ENCODE measurements around the gene LRRC7.

LRRC7 gene

DNA sequence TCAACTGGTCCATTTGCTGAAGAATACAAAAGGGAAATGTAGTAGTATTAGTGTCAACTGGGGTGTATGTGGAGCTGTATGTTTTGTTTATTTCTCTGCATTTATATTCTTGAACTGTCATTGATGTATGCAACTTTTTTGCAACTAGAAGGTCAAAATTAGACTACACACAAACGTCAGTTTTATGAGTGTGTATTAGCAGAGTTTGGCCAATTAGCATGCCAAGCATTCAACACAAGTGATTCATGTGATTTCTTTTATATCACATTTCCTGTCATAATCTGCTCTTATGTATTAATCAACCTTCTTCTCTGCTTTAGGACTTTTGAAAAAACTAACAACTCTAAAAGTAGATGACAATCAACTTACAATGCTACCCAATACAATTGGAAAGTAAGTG, 426.5 kb downstream of the LRRC7 start:
- DNase-seq (ENCODE audit: low read depth), result no peak
- no peak overlapping the region for H3K4me3 ChIP-seq (ENCODE audit: low read depth, low read length)
- TF ChIP-seq, protein P1, sequence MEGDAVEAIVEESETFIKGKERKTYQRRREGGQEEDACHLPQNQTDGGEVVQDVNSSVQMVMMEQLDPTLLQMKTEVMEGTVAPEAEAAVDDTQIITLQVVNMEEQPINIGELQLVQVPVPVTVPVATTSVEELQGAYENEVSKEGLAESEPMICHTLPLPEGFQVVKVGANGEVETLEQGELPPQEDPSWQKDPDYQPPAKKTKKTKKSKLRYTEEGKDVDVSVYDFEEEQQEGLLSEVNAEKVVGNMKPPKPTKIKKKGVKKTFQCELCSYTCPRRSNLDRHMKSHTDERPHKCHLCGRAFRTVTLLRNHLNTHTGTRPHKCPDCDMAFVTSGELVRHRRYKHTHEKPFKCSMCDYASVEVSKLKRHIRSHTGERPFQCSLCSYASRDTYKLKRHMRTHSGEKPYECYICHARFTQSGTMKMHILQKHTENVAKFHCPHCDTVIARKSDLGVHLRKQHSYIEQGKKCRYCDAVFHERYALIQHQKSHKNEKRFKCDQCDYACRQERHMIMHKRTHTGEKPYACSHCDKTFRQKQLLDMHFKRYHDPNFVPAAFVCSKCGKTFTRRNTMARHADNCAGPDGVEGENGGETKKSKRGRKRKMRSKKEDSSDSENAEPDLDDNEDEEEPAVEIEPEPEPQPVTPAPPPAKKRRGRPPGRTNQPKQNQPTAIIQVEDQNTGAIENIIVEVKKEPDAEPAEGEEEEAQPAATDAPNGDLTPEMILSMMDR (IDR thresholded peaks at IDR 0.05; ENCODE audit: control insufficient read depth, extremely low read depth, insufficient read depth), result no peak

DNA sequence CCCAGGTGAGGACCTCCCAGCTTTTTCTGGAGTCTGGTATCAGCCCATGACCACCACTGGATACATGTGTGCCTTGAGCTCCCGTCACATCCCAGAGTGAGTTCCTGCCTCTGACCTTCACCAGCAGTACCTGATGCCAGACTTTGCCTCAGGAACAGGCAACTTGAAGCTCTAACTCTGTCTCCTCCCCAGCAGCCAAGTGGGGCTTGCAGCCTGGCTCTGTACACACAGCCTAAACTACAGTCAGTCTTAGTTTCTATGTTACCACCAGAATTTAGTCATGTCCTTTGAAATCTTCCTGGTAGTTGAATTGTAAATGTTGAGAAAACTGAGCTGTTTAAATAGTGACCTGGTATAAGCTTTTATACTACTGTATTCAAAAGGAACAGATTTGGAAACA, 431.1 kb downstream of the LRRC7 start:
- TF ChIP-seq, protein P1 (IDR thresholded peaks at IDR 0.05; ENCODE audit: control insufficient read depth, extremely low read depth, insufficient read depth), result no peak
- no peak overlapping the region for H3K4me3 ChIP-seq (ENCODE audit: low read depth, low read length)
- DNase-seq (ENCODE audit: low read depth), result no peak

DNA sequence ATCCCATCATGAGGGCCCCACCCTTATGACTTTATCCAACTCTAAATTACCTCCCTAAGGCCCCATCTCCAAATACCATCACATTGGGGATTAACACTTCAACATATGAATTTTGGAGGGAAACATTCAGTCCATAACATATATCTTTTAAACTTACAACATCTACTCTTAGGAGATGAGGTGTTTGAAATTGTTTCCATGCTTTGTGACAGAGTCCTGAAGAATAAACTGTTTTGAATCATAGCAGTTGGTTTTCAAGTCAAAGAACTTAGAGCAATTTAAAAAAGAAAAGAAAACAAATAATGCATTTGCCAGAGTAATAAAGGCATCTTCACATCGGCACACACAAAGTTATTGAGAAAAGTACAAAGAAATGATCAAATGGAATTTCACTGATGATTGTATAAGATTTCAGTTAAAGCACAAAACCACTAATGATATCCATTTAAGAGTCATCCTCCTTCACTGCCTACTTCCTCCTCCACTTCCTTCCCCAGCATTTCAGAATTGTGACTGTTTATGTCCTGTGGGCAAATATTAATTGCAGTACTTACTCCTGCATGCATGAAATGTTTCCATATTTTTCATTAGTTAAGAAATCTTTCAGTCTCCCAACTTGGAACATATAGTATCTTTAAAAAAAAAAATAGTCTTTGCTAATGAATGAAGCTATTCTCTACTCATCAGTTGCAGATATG, 435.6 kb downstream of the LRRC7 start:
- no peak for DNase-seq (ENCODE audit: low read depth)
- TF ChIP-seq, protein P1 (IDR thresholded peaks at IDR 0.05; ENCODE audit: control insufficient read depth, extremely low read depth, insufficient read depth), result no peak
- H3K4me3 ChIP-seq (ENCODE audit: low read depth, low read length), result no peak overlapping the region

DNA sequence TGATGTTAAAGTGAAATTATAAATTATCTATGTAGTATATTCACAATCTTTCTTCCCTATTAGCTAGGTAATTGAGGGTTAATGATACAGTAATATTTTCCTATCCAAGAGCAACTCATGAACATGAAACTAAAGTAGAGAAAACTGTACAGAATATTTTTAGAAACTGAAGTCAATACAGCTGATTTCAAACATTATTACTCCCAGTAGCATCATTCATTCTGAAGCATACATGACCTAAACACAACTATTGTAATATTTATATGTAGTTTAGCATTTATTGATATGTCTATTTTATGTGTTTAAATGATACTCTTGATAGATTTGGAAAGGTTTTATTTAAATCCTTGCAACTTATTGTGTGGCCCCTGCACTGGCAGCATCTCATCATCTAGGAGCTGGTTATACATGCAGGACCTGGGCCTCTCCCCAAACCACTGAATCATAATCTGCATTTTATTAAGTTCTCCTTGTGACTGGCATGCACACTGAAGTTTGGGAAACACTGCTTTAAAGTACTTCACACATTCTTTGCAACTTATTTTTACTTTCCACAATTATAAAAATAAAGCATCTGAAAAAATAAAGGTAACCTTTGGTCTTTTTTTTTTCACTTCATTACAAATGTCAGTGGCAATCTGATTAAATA, 437.8 kb downstream of the LRRC7 start:
- TF ChIP-seq, protein P1 (IDR thresholded peaks at IDR 0.05; ENCODE audit: control insufficient read depth, extremely low read depth, insufficient read depth), result no peak
- H3K4me3 ChIP-seq (ENCODE audit: low read depth, low read length), result no peak overlapping the region
- DNase-seq (ENCODE audit: low read depth), result no peak

DNA sequence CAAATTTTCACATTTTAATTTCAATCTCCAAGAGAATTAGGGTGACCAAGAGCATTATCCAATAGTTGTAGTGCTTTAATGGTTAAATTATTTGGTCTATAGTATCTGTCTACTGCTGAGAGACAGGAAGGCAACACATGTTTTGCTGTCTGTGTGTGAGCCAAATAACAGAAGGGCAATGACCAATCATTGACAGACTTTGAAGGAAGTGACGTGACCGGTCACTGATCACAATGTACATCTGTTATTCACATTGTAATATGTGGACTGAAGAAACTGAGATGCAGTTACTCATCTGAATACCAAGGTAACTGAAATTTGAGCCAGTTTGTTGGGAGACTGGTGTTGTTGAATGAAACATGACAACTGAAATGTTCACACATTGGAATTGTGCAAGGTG, 440.9 kb downstream of the LRRC7 start:
- DNase-seq (ENCODE audit: low read depth), result no peak
- TF ChIP-seq, protein P1 (IDR thresholded peaks at IDR 0.05; ENCODE audit: control insufficient read depth, extremely low read depth, insufficient read depth), result no peak
- H3K4me3 ChIP-seq (ENCODE audit: low read depth, low read length), result no peak overlapping the region

DNA sequence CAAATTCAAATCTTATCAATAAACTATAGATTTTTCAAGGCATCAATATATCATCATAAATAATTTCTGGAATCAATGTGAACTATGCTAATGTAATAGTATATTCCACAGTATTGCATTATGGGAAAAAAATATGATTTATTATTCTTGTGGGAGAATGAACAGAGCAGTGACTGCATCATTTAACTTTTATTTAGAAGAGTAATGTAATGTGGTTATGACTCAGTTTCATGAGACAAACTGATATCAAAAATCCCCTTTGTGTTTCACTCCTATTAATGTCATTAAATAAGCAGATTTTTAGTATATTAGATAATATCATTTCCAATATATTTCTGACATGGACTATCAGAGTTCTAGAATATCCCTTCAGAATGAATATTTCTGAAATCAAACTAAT, 450.0 kb downstream of the LRRC7 start:
- TF ChIP-seq, protein P1 (IDR thresholded peaks at IDR 0.05; ENCODE audit: control insufficient read depth, extremely low read depth, insufficient read depth), result no peak
- H3K4me3 ChIP-seq (ENCODE audit: low read depth, low read length), result no peak overlapping the region
- no peak for DNase-seq (ENCODE audit: low read depth)
